Measurements from ENCODE around the gene NT5C3A. TPM values are rescaled to one million over a fixed set of nuclear protein-coding genes. Genes with fewer than 3 reads are reported as not detected.
"Not testable (repeated sequence)": the region's sequence is repeated elsewhere in the genome, so short reads cannot be mapped to it uniquely, and the experiment has no call there.

The NT5C3A gene
- total RNA-seq, 1 donor from 2014 or later = 14.5 TPM

DNA sequence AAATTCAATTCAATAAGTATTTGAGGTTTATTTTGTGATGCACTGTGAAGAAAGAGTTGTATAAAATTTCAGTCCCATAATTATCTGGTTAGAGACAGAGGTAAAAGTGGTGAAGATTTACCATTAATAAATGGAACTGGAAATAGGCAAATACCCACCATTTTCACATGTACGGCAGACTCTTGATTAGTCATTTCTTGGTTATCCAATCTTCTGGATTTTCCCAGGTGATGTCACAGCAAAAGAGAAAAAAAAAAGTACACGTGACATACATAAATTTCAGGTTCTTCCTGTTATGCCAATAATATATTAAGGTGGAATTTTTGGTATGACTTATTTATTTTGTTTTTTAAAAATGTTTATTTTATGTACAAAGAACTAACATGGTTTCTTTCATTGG is 26.8 kb downstream of the NT5C3A start:
- DNase-seq (ENCODE audit: low spot score) = no peak
- Mint-ChIP-seq H3K9me3 (ENCODE audit: low read depth) (no peaks in the 10 kb centered on the region), H3K27me3 (ENCODE audit: low read depth) (no peaks in the 10 kb centered on the region), H3K36me3 (ENCODE audit: low read depth) (no peaks in the 10 kb centered on the region), H3K4me3 (ENCODE audit: unreplicated experiment) (no peak overlapping the region), H3K4me1 (ENCODE audit: low read depth) (peaks cover 34% of the 10 kb centered on the region), H3K27ac (ENCODE audit: unreplicated experiment) (no peak overlapping the region)
- TF ChIP-seq, protein P1, sequence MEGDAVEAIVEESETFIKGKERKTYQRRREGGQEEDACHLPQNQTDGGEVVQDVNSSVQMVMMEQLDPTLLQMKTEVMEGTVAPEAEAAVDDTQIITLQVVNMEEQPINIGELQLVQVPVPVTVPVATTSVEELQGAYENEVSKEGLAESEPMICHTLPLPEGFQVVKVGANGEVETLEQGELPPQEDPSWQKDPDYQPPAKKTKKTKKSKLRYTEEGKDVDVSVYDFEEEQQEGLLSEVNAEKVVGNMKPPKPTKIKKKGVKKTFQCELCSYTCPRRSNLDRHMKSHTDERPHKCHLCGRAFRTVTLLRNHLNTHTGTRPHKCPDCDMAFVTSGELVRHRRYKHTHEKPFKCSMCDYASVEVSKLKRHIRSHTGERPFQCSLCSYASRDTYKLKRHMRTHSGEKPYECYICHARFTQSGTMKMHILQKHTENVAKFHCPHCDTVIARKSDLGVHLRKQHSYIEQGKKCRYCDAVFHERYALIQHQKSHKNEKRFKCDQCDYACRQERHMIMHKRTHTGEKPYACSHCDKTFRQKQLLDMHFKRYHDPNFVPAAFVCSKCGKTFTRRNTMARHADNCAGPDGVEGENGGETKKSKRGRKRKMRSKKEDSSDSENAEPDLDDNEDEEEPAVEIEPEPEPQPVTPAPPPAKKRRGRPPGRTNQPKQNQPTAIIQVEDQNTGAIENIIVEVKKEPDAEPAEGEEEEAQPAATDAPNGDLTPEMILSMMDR (IDR thresholded peaks at IDR 0.05) = no peak

DNA sequence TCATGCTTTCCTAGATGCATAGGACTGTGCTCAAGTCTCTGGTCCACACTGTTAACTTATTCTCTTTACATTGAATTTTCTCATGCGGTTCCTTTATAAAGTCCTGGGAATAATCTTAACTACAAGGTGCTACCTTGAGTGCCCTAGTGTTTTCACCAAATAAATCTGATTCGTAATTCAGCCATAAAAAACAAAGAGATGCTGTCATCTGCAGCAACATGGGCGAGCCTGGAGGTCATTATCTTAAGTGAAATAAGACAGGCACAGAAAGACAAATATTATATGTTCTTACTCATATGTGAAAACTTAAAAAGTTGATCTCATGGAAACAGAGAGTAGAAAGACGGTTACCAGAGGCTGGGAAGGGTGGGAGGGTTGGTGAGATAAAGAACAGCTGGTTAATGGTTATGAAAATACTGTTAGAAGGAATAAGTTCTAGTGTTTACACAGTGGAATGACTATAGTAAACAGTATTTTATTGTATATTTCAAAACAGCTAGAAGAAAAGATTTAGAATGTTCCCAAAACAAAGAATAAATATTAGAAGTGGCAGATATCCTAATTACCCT is 38.3 kb downstream of the NT5C3A start:
- no peak overlapping the region for H3K27ac Mint-ChIP-seq (ENCODE audit: unreplicated experiment)
- H3K4me3 Mint-ChIP-seq (ENCODE audit: unreplicated experiment) = no peak overlapping the region
- H3K4me1 Mint-ChIP-seq (ENCODE audit: low read depth) = no peaks in the 10 kb centered on the region
- peaks cover 2% of the 10 kb centered on the region for H3K9me3 Mint-ChIP-seq (ENCODE audit: low read depth)
- TF ChIP-seq, protein P1 (IDR thresholded peaks at IDR 0.05) = no peak
- DNase-seq (ENCODE audit: low spot score) = no peak
- peaks cover 9% of the 10 kb centered on the region for H3K36me3 Mint-ChIP-seq (ENCODE audit: low read depth)
- no peaks in the 10 kb centered on the region for H3K27me3 Mint-ChIP-seq (ENCODE audit: low read depth)

DNA sequence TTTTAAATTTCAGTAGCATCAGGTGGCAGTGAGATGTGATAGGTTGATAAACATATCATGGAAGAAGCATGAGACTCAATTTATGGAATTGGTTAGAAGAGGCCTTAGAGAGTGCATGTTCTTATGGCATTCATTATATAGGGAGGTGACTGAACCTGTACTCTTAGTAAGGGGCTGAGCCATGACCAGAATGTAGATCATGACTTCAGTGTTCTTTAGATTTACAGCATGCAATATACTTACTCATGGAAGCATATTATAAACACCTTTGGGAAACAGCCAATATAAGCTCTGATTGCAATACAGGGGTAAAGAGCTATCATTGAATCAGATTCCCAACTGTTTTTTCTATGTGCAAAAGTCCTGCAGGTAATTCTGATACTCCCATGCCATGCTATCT is 50.2 kb downstream of the NT5C3A start:
- Mint-ChIP-seq H3K27me3 (ENCODE audit: low read depth) (no peaks in the 10 kb centered on the region), H3K27ac (ENCODE audit: unreplicated experiment) (no peak overlapping the region), H3K4me3 (ENCODE audit: unreplicated experiment) (no peak overlapping the region), H3K36me3 (ENCODE audit: low read depth) (peaks cover 9% of the 10 kb centered on the region), H3K9me3 (ENCODE audit: low read depth) (no peaks in the 10 kb centered on the region), H3K4me1 (ENCODE audit: low read depth) (no peaks in the 10 kb centered on the region)
- TF ChIP-seq, protein P1 (IDR thresholded peaks at IDR 0.05) = no peak
- DNase-seq (ENCODE audit: low spot score) = no peak

DNA sequence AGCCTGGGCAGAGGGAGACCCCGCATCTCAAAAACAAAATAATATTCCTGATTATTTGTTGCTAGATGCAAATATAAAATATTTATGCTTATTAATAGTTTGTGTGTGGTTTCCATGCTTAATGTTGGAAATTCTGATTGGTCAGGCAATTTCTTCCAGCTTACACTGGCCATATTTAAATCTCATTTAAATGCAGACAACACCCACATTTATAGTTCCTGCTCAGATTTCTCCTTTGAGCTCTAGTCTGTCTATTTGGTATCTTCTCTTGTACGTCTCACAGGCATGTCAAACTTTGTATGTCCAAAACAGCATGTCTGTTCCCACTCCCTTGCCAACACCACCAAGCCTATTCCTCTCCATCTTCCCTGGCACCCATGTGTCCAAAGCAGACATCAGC is 52.8 kb downstream of the NT5C3A start:
- no peak for DNase-seq (ENCODE audit: low spot score)
- Mint-ChIP-seq H3K4me3 (ENCODE audit: unreplicated experiment) (no peak overlapping the region), H3K4me1 (ENCODE audit: low read depth) (no peaks in the 10 kb centered on the region), H3K36me3 (ENCODE audit: low read depth) (peaks cover 14% of the 10 kb centered on the region), H3K9me3 (ENCODE audit: low read depth) (no peaks in the 10 kb centered on the region), H3K27me3 (ENCODE audit: low read depth) (no peaks in the 10 kb centered on the region), H3K27ac (ENCODE audit: unreplicated experiment) (peak overlapping the region; percentile 13)
- TF ChIP-seq, protein P1 (IDR thresholded peaks at IDR 0.05) = no peak

DNA sequence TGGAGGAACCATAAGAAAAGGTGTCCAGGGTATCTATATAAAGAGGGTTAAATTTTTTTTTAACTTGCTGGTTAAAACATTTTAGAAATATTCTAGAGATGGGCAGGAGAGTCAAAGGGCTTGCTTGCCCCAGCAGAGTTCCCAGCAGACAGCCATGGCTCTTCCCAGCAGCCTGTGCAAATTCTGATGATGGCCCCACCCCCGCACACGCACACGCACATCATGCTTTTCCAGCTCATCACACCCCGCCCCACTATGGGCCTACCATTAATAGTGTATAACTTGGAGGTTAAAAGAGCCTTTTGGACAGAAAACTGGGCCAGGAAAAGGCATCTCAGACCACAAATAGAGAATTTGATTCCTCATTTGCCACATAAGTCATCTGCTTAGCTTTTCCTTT is 56.9 kb downstream of the NT5C3A start:
- H3K27me3 Mint-ChIP-seq (ENCODE audit: low read depth); DNase-seq (ENCODE audit: low spot score); H3K27ac Mint-ChIP-seq (ENCODE audit: unreplicated experiment); H3K4me1 Mint-ChIP-seq (ENCODE audit: low read depth); H3K9me3 Mint-ChIP-seq (ENCODE audit: low read depth); H3K4me3 Mint-ChIP-seq (ENCODE audit: unreplicated experiment): not testable (repeated sequence)
- H3K36me3 Mint-ChIP-seq (ENCODE audit: low read depth) = peaks cover 16% of the 10 kb centered on the region

DNA sequence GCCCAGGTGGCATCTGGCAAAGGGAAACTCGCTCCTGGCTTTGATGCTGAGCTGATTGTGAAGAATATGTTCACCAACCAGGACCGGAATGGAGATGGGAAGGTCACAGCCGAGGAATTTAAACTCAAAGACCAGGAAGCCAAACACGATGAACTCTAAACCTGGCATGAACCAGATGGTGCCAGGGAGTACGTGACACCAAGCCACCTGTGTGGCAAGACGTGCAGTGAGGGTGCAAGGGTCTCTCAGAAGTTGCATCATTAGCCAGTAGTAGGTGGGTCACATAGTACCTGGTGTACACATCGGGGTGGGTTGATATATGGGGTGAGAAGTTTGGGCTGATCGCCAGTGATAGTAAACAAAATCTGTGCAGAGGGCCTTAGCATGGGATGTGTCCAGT is 57.4 kb downstream of the NT5C3A start:
- DNase-seq (ENCODE audit: low spot score); H3K4me3 Mint-ChIP-seq (ENCODE audit: unreplicated experiment); H3K4me1 Mint-ChIP-seq (ENCODE audit: low read depth); H3K27ac Mint-ChIP-seq (ENCODE audit: unreplicated experiment); H3K9me3 Mint-ChIP-seq (ENCODE audit: low read depth); H3K27me3 Mint-ChIP-seq (ENCODE audit: low read depth): not testable (repeated sequence)
- H3K36me3 Mint-ChIP-seq (ENCODE audit: low read depth) = peaks cover 16% of the 10 kb centered on the region

DNA sequence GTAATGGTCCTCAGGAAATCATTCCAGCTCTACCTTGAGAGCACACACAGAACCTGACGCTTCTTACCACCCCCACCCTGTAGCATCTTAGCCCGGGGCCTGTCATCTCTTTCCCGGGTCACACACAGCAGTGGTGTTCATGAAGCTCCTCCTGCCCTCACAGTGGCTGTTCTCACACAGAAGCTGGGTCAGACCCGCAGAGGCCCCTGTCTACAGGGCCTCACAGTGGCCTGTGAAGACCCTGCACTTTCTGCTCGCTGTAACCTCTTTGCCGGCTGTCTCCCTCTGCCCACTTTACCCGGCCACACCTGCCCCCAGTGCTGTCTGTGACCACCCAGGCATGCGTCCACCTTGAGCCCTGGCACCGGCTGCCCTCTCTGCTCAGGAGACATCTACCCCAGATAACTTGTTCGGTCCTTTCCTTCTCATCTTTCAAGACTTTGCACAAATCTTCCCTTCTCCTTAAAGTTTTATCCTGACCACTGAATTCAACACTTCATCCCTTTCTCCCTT is 58.4 kb downstream of the NT5C3A start:
- H3K4me1 Mint-ChIP-seq (ENCODE audit: low read depth); H3K4me3 Mint-ChIP-seq (ENCODE audit: unreplicated experiment); H3K27me3 Mint-ChIP-seq (ENCODE audit: low read depth); H3K9me3 Mint-ChIP-seq (ENCODE audit: low read depth); DNase-seq (ENCODE audit: low spot score): not testable (repeated sequence)
- H3K27ac Mint-ChIP-seq (ENCODE audit: unreplicated experiment) = peak overlapping the region; percentile 10
- H3K36me3 Mint-ChIP-seq (ENCODE audit: low read depth) = peaks cover 16% of the 10 kb centered on the region

DNA sequence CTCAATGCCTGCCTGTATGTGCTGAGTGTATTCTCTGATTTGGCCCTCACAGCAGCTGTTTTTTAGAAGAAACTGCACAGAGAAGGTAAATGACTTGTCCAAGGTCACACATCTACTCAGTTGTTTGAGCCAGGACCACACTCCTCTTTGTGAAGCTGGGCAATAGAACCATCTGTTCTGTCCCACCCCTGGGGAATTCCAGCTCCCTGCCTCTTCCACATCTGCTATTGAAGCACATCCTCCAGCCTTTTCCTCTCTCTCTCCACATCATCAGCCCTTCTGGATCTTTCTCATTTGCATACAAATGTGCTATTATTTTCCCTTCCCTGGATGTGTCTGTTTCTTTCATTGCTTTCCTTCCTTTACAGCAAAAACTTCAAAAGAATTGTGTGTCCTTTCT is 59.5 kb downstream of the NT5C3A start:
- H3K4me1 Mint-ChIP-seq (ENCODE audit: low read depth) = peaks cover 11% of the 10 kb centered on the region
- H3K9me3 Mint-ChIP-seq (ENCODE audit: low read depth); H3K27me3 Mint-ChIP-seq (ENCODE audit: low read depth); H3K27ac Mint-ChIP-seq (ENCODE audit: unreplicated experiment); H3K4me3 Mint-ChIP-seq (ENCODE audit: unreplicated experiment); DNase-seq (ENCODE audit: low spot score): not testable (repeated sequence)
- peaks cover 16% of the 10 kb centered on the region for H3K36me3 Mint-ChIP-seq (ENCODE audit: low read depth)

DNA sequence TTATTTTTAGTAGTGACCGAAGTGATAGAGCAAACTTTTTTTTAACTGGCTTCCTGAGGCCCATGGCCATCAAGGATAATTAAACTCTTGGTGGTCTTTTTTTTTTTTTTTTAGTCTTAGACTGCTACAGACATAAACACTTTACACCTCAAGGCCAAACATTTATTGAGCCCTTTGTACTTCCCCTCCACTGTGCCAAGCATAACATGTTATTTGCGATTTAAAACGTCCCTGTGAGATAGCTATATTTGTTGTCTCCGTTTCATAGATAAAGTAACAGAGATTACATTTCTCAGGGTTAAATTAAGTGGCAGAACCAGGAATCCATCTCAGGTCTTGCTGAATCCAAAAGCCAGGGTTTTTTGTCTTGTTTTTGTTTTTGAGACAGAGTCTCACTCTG is 63.2 kb downstream of the NT5C3A start:
- not testable (repeated sequence) for H3K27me3 Mint-ChIP-seq (ENCODE audit: low read depth); H3K27ac Mint-ChIP-seq (ENCODE audit: unreplicated experiment); H3K4me3 Mint-ChIP-seq (ENCODE audit: unreplicated experiment)

More for the DNA sequence above, 63.2 kb downstream of the NT5C3A start:
- DNase-seq (ENCODE audit: low spot score); H3K36me3 Mint-ChIP-seq (ENCODE audit: low read depth); H3K9me3 Mint-ChIP-seq (ENCODE audit: low read depth): not testable (repeated sequence)
- H3K4me1 Mint-ChIP-seq (ENCODE audit: low read depth) = peaks cover 17% of the 10 kb centered on the region
